A673 (cell line): ENCODE results near the gene IQGAP2. TPM values are rescaled to one million over a fixed set of nuclear protein-coding genes. Genes with fewer than 3 reads are reported as not detected.

Source experiments
- BruUV-seq: library from RNA; stranded (reverse); fragments of 400-500 nt; replicated peaks from 2 replicates; lab custom pipeline; 2021; lab: Mats Ljungman, UMichigan
- CTCF ChIA-PET: fragments of 300-600 bp; sonication (Branson Sonifier 250); formaldehyde crosslinking; loops from one replicate; lab custom pipeline; 2022; ENCODE audit warnings: antibody characterized with exemption; lab: Charles Lee
- POLR2A ChIA-PET: fragments of 300-600 bp; sonication (Branson Sonifier 250); formaldehyde crosslinking; loops from one replicate; lab custom pipeline; 2022; ENCODE audit warnings: antibody characterized with exemption; ENCODE audit not compliant: low non-redundant PET; lab: Charles Lee
- DNase-seq: peaks from one replicate; pipeline ENCODE4 v3.0.0-alpha.2; 2015; ENCODE audit warnings: low spot score
- H3K27ac ChIP-seq: fragments of 200-600 bp; sonication (generic); 2 replicates; pipeline ENCODE4 v1.5.1; 2016; ENCODE audit warnings: mixed run types, low read depth, mild to moderate bottlenecking, mixed read lengths, antibody characterized with exemption, low read length; ENCODE audit not compliant: poor library complexity, severe bottlenecking
- H3K27me3 ChIP-seq: fragments of 200-600 bp; sonication (generic); replicated peaks from 2 replicates; pipeline ENCODE4 v1.6.1; 2017; ENCODE audit warnings: mixed run types, low read depth, mild to moderate bottlenecking, mixed read lengths, antibody characterized with exemption, low read length; ENCODE audit not compliant: insufficient read depth, poor library complexity
- H3K36me3 ChIP-seq: fragments of 200-600 bp; sonication (generic); 2 replicates; pipeline ENCODE4 v1.6.1; 2016; ENCODE audit warnings: mixed run types, mild to moderate bottlenecking, mixed read lengths, antibody characterized with exemption, low read length; ENCODE audit not compliant: insufficient read depth, poor library complexity, severe bottlenecking
- H3K4me1 ChIP-seq: fragments of 200-600 bp; sonication (generic); 2 replicates; pipeline ENCODE4 v1.6.1; 2017; ENCODE audit warnings: mixed run types, mild to moderate bottlenecking, mixed read lengths, antibody characterized with exemption, low read length; ENCODE audit not compliant: insufficient read depth, poor library complexity, severe bottlenecking
- H3K4me3 ChIP-seq: fragments of 200-600 bp; sonication (generic); 2 replicates; pipeline ENCODE4 v1.5.1; 2016; ENCODE audit warnings: low read depth, mixed run types, mild to moderate bottlenecking, mixed read lengths, low read length; ENCODE audit not compliant: poor library complexity, severe bottlenecking
- H3K9me3 ChIP-seq: fragments of 200-600 bp; sonication (generic); 2 replicates; pipeline ENCODE4 v1.6.1; 2016; ENCODE audit warnings: mixed run types, low read depth, mild to moderate bottlenecking, mixed read lengths, antibody characterized with exemption, low read length; ENCODE audit not compliant: poor library complexity, severe bottlenecking
- CTCF ChIP-seq: fragments of 300-800, 200-600 bp; sonication (generic); conservative IDR thresholded peaks from 2 replicates; pipeline ENCODE4 v1.5.1; 2017; ENCODE audit warnings: low read depth, mild to moderate bottlenecking, antibody characterized with exemption, low read length, moderate library complexity, mixed read lengths
- EZH2 ChIP-seq: fragments of 200-600 bp; sonication (generic); IDR thresholded peaks from 2 replicates; pipeline ENCODE4 v1.6.1; 2017; ENCODE audit warnings: borderline replicate concordance, low read depth, mild to moderate bottlenecking, mixed read lengths, antibody characterized with exemption, low read length; ENCODE audit not compliant: poor library complexity, severe bottlenecking
- intact Hi-C: fragments of 100-400 bp; cut with micrococcal nuclease; formaldehyde crosslinking; loops from one replicate; pipeline ENCODE4 v1.10.0; 2022; ENCODE audit not compliant: unreplicated experiment
- total RNA-seq: library from RNA; stranded (reverse); gene quantifications from 2 replicates; pipeline ENCODE4 v1.2.3, GENCODE V29; 2021

The IQGAP2 gene
- total RNA-seq, 1 experiment from 2014 or later, result 26.8 TPM

GRCh38 chr5:76451031-76451701, 48.1 kb downstream of the IQGAP2 start:
- TF ChIP-seq CTCF (no peak), EZH2 (no peak)
- H3K36me3 ChIP-seq, result no peaks in the 10 kb centered on the region
- H3K27me3 ChIP-seq, result no peaks in the 10 kb centered on the region
- no TSS peak for BruUV-seq
- POLR2A ChIA-PET, result interaction anchor here (0.7 kb wide), 1 partner anchor 43 kb away, joined by 3 read pairs; no protein-coding TSS in a partner anchor
- no peak overlapping the region for H3K27ac ChIP-seq
- no peak overlapping the region for H3K4me3 ChIP-seq
- intact Hi-C loops, result no loop called here
- CTCF ChIA-PET, result no interaction called here
- H3K9me3 ChIP-seq, result no peaks in the 10 kb centered on the region
- DNase-seq, result no peak
- H3K4me1 ChIP-seq, result peaks cover 6% of the 10 kb centered on the region

- intact Hi-C loops, result no loop called here
- POLR2A ChIA-PET, result no interaction called here
- CTCF ChIA-PET, result interaction anchor here (0.5 kb wide), 1 partner anchor 132 kb away, joined by 6 read pairs; no protein-coding TSS in a partner anchor
- Histone ChIP-seq H3K4me3 (no peak overlapping the region), H3K36me3 (no peaks in the 10 kb centered on the region), H3K4me1 (no peaks in the 10 kb centered on the region), H3K27ac (no peak overlapping the region), H3K9me3 (no peaks in the 10 kb centered on the region), H3K27me3 (no peaks in the 10 kb centered on the region)
- no peak for DNase-seq
- no peak for TF ChIP-seq CTCF
- no peak for TF ChIP-seq EZH2
- no TSS peak for BruUV-seq
These were observed 52.5 kb downstream of the IQGAP2 start for GRCh38 chr5:76455531-76456133.

GRCh38 chr5:76456258-76456657, 53.2 kb downstream of the IQGAP2 start:
- Histone ChIP-seq H3K27ac (no peak overlapping the region), H3K36me3 (no peaks in the 10 kb centered on the region), H3K9me3 (no peaks in the 10 kb centered on the region), H3K4me3 (no peak overlapping the region), H3K4me1 (no peaks in the 10 kb centered on the region), H3K27me3 (no peaks in the 10 kb centered on the region)
- ChIA-PET POLR2A (no interaction called here), CTCF (no interaction called here)
- DNase-seq, result no peak
- TF ChIP-seq CTCF (no peak), EZH2 (no peak)
- no TSS peak for BruUV-seq
- intact Hi-C loops, result no loop called here
